22Rv1 (cell line): ENCODE results near the gene STXBP5.

Source experiments
- H3K27ac ChIP-seq: fragments of 450-650 bp; 2 replicates; pipeline ENCODE4 v1.5.1; 2017
- CTCF ChIP-seq: fragments of 450-650 bp; IDR thresholded peaks from 2 replicates; pipeline ENCODE4 v1.5.1; 2017; ENCODE audit warnings: mild to moderate bottlenecking
- ZFX ChIP-seq: fragments of 450-650 bp; IDR thresholded peaks from 2 replicates; pipeline ENCODE4 v1.6.1; 2017; ENCODE audit warnings: antibody characterized with exemption, borderline replicate concordance

Gene STXBP5

GRCh38 chr6:147416622-147417021 lies 212.4 kb downstream of the STXBP5 start:
- no peak overlapping the region for H3K27ac ChIP-seq
- TF ChIP-seq ZFX (no peak), CTCF (no peak)

- H3K27ac ChIP-seq = no peak overlapping the region
- TF ChIP-seq CTCF (no peak), ZFX (no peak)
These were observed 213.7 kb downstream of the STXBP5 start for GRCh38 chr6:147417954-147418353.

GRCh38 chr6:147418523-147418922 lies 214.3 kb downstream of the STXBP5 start:
- H3K27ac ChIP-seq = no peak overlapping the region
- no peak for TF ChIP-seq ZFX
- TF ChIP-seq CTCF = no peak

- no peak overlapping the region for H3K27ac ChIP-seq
- no peak for TF ChIP-seq CTCF
- no peak for TF ChIP-seq ZFX
These were observed 217.7 kb downstream of the STXBP5 start for GRCh38 chr6:147421903-147422302.

- TF ChIP-seq CTCF = no peak
- TF ChIP-seq ZFX = no peak
- H3K27ac ChIP-seq = no peak overlapping the region
These were observed 218.9 kb downstream of the STXBP5 start for GRCh38 chr6:147423111-147423510.

GRCh38 chr6:147429794-147430193 lies 225.6 kb downstream of the STXBP5 start:
- TF ChIP-seq ZFX = no peak
- no peak for TF ChIP-seq CTCF
- H3K27ac ChIP-seq = no peak overlapping the region

- TF ChIP-seq CTCF (no peak), ZFX (no peak)
- no peak overlapping the region for H3K27ac ChIP-seq
These were observed 226.6 kb downstream of the STXBP5 start for GRCh38 chr6:147430811-147431210.
